Measurements from ENCODE around the gene MAT2A.

Gene MAT2A

DNA sequence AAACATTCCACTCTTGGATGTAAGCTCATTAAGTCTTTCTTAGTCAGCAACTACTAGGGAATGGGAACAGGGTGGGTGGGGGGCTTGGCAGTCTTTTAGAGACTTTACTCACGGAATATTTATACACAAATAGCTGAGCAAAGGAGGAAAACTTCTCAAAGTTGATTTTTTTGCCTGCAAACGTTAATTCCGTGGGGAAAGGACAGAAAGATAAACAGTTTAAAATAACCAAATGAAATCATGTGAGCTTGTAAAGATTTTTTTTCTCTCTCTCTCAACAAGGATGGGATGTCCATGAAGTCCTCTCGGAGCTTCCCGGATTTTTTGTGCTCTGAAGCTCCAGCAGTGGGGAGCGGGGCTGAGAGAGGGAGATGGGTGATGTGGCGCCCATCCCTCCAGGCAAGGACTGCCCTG, 32.2 kb upstream of the MAT2A start:
- Histone ChIP-seq H3K27ac (ENCODE audit: low read length) (no peak overlapping the region), H3K36me3 (ENCODE audit: control insufficient read depth, low read depth, low read length) (no peaks in the 10 kb centered on the region), H3K9me3 (ENCODE audit: control insufficient read depth, low read depth, low read length) (no peaks in the 10 kb centered on the region), H3K4me1 (ENCODE audit: control insufficient read depth, low read depth, low read length) (no peaks in the 10 kb centered on the region), H3K9ac (ENCODE audit: low read length) (no peak overlapping the region), H3K4me3 (ENCODE audit: low read length) (no peak overlapping the region), H3K27me3 (ENCODE audit: control insufficient read depth, insufficient read depth, low read length) (no peaks in the 10 kb centered on the region)

- Histone ChIP-seq H3K4me3 (ENCODE audit: low read length) (no peak overlapping the region), H3K27ac (ENCODE audit: low read length) (no peak overlapping the region), H3K9me3 (ENCODE audit: control insufficient read depth, low read depth, low read length) (no peaks in the 10 kb centered on the region), H3K9ac (ENCODE audit: low read length) (no peak overlapping the region), H3K4me1 (ENCODE audit: control insufficient read depth, low read depth, low read length) (no peaks in the 10 kb centered on the region), H3K36me3 (ENCODE audit: control insufficient read depth, low read depth, low read length) (no peaks in the 10 kb centered on the region), H3K27me3 (ENCODE audit: control insufficient read depth, insufficient read depth, low read length) (no peaks in the 10 kb centered on the region)
These were observed 27.8 kb upstream of the MAT2A start for GRCh38 chr2:85511008-85511811.

DNA sequence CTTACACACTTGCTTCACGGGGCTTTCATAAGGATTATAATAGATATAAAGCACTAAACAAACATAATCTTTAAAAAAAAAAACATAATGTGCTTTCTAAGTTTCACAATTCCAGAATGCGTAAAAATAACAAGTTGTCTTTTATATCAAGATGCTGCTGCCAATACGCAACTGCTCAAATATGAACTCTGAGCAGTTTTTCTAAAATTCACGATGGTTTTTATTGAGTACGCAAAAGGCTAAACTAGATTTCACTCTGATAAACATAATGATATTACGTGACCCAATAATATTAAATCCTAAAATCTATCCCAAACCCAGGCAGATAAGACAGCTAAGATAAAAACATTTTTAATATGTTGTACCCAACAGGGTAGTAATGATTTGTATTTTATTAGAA, 24.6 kb upstream of the MAT2A start:
- no peaks in the 10 kb centered on the region for H3K36me3 ChIP-seq (ENCODE audit: control insufficient read depth, low read depth, low read length)

DNA sequence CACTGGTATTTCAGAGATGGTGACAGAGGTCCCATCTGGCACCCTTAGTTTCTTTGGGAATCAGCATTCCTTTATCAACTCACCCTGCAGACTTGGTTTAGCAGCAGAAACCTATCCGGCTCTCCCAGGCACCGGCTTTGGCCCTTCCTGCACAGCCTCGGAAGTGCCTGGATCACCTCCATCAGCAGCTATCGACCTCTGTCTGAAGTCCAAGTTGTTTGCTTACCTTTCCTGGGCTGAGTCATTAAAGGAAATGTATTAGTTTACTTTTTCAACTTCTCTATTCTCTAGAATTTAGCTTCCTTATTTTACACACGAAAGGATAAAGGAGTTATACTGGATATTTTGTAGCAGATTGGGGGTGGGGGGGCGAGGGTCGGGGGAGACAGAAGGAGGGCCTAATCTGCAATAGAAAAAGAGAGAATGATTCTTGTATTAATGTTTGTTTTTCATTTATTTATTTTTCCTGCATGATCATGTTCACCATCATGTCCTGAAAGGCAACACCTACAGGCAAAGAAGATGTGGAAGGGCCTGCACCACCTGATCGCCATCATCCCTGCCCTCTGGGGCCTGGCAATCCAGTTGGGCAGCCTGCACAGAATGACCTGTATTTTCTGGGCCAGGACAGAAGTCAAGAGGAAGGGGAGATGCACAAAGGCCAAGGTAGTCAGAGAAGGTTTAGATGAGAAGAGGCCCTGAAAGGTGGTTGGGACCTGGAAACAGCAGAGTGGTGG, 22.1 kb upstream of the MAT2A start:
- no peak overlapping the region for H3K9ac ChIP-seq (ENCODE audit: low read length)
- no peak overlapping the region for H3K27ac ChIP-seq (ENCODE audit: low read length)
- no peaks in the 10 kb centered on the region for H3K36me3 ChIP-seq (ENCODE audit: control insufficient read depth, low read depth, low read length)
- no peak overlapping the region for H3K4me3 ChIP-seq (ENCODE audit: low read length)
- no peaks in the 10 kb centered on the region for H3K4me1 ChIP-seq (ENCODE audit: control insufficient read depth, low read depth, low read length)
- no peaks in the 10 kb centered on the region for H3K27me3 ChIP-seq (ENCODE audit: control insufficient read depth, insufficient read depth, low read length)
- no peaks in the 10 kb centered on the region for H3K9me3 ChIP-seq (ENCODE audit: control insufficient read depth, low read depth, low read length)

More for the DNA sequence above, 24.6 kb upstream of the MAT2A start:
- no peak overlapping the region for H3K9ac ChIP-seq (ENCODE audit: low read length)
- H3K27ac ChIP-seq (ENCODE audit: low read length) = no peak overlapping the region
- no peaks in the 10 kb centered on the region for H3K9me3 ChIP-seq (ENCODE audit: control insufficient read depth, low read depth, low read length)
- H3K4me3 ChIP-seq (ENCODE audit: low read length) = no peak overlapping the region
- H3K27me3 ChIP-seq (ENCODE audit: control insufficient read depth, insufficient read depth, low read length) = no peaks in the 10 kb centered on the region
- no peaks in the 10 kb centered on the region for H3K4me1 ChIP-seq (ENCODE audit: control insufficient read depth, low read depth, low read length)

GRCh38 chr2:85522090-85522647, 16.8 kb upstream of the MAT2A start:
- H3K9me3 ChIP-seq (ENCODE audit: control insufficient read depth, low read depth, low read length) = no peaks in the 10 kb centered on the region
- no peaks in the 10 kb centered on the region for H3K27me3 ChIP-seq (ENCODE audit: control insufficient read depth, insufficient read depth, low read length)
- H3K36me3 ChIP-seq (ENCODE audit: control insufficient read depth, low read depth, low read length) = no peaks in the 10 kb centered on the region
- H3K27ac ChIP-seq (ENCODE audit: low read length) = no peak overlapping the region
- no peak overlapping the region for H3K4me3 ChIP-seq (ENCODE audit: low read length)
- H3K4me1 ChIP-seq (ENCODE audit: control insufficient read depth, low read depth, low read length) = peaks cover 3% of the 10 kb centered on the region
- no peak overlapping the region for H3K9ac ChIP-seq (ENCODE audit: low read length)

GRCh38 chr2:85523062-85523902, 15.7 kb upstream of the MAT2A start:
- H3K36me3 ChIP-seq (ENCODE audit: control insufficient read depth, low read depth, low read length) = no peaks in the 10 kb centered on the region
- H3K9me3 ChIP-seq (ENCODE audit: control insufficient read depth, low read depth, low read length) = no peaks in the 10 kb centered on the region
- H3K4me1 ChIP-seq (ENCODE audit: control insufficient read depth, low read depth, low read length) = peaks cover 3% of the 10 kb centered on the region
- H3K9ac ChIP-seq (ENCODE audit: low read length) = no peak overlapping the region
- H3K4me3 ChIP-seq (ENCODE audit: low read length) = no peak overlapping the region
- no peaks in the 10 kb centered on the region for H3K27me3 ChIP-seq (ENCODE audit: control insufficient read depth, insufficient read depth, low read length)
- no peak overlapping the region for H3K27ac ChIP-seq (ENCODE audit: low read length)

DNA sequence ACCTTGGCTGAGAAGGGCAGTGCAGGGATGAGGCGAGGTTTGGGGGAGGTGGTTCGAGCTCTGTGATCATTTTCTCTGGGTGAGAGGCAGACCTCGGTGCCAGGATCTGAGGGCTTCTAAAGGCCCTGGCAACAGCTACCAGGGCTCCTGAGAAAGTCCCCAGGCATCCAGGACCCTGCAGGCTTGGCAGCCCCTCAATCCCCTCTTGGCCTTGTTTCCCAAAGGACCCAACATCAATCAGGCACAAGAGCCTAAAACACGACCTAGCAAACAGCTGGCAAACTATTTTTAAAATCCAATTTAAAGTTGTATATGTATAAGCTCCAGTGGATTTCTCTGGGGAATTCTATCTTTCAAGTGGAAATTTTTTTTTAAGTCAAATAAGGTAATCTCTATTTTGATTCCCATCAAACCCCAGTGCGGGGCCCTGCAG, 15.0 kb upstream of the MAT2A start:
- Histone ChIP-seq H3K9me3 (ENCODE audit: control insufficient read depth, low read depth, low read length) (no peaks in the 10 kb centered on the region), H3K27me3 (ENCODE audit: control insufficient read depth, insufficient read depth, low read length) (no peaks in the 10 kb centered on the region), H3K9ac (ENCODE audit: low read length) (no peak overlapping the region), H3K27ac (ENCODE audit: low read length) (no peak overlapping the region), H3K4me3 (ENCODE audit: low read length) (no peak overlapping the region), H3K36me3 (ENCODE audit: control insufficient read depth, low read depth, low read length) (no peaks in the 10 kb centered on the region), H3K4me1 (ENCODE audit: control insufficient read depth, low read depth, low read length) (peaks cover 3% of the 10 kb centered on the region)

GRCh38 chr2:85524336-85524908, 14.5 kb upstream of the MAT2A start:
- Histone ChIP-seq H3K27ac (ENCODE audit: low read length) (no peak overlapping the region), H3K4me1 (ENCODE audit: control insufficient read depth, low read depth, low read length) (peaks cover 3% of the 10 kb centered on the region), H3K27me3 (ENCODE audit: control insufficient read depth, insufficient read depth, low read length) (no peaks in the 10 kb centered on the region), H3K9me3 (ENCODE audit: control insufficient read depth, low read depth, low read length) (no peaks in the 10 kb centered on the region), H3K36me3 (ENCODE audit: control insufficient read depth, low read depth, low read length) (no peaks in the 10 kb centered on the region), H3K4me3 (ENCODE audit: low read length) (no peak overlapping the region), H3K9ac (ENCODE audit: low read length) (no peak overlapping the region)

DNA sequence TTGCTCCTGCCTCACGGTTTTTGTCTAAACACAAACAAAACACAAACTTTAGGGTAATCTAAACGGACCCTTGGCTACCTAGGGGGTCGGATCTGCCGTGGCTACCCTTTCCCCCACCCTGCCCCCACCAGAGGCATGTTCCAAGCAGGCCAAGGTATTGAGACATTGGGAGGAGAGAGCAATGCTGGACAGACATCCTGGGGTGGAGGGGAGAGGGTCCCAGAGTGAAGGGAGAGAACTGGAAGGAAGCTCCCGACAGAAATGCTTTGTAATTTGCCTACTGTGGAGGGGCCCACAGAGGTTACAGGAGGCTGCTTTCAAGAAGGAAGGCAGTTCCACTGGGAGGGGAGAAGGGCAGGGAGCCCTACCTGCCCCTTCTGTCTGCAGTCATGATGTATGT, 13.9 kb upstream of the MAT2A start:
- Histone ChIP-seq H3K4me1 (ENCODE audit: control insufficient read depth, low read depth, low read length) (peaks cover 3% of the 10 kb centered on the region), H3K9ac (ENCODE audit: low read length) (no peak overlapping the region), H3K27me3 (ENCODE audit: control insufficient read depth, insufficient read depth, low read length) (no peaks in the 10 kb centered on the region), H3K27ac (ENCODE audit: low read length) (no peak overlapping the region), H3K36me3 (ENCODE audit: control insufficient read depth, low read depth, low read length) (no peaks in the 10 kb centered on the region), H3K9me3 (ENCODE audit: control insufficient read depth, low read depth, low read length) (no peaks in the 10 kb centered on the region), H3K4me3 (ENCODE audit: low read length) (no peak overlapping the region)

DNA sequence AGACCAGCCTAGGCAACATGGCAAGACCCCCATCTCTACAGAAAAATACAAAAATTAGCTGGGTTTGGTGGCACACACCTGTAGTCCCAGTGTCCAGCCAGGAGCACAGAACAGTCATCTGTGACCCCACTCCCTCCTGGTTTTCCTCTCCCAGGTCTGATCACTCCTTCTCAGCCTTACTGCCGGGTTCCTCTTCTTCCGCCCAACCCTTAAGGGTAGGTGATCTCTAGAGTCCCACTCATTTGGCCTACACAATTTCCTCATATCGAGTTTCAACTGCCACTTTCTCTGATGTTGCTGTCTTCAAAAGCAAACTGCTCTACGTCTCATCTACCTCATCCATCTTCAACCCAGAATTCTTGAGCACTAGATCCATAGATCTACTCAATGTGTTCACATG, 13.4 kb upstream of the MAT2A start:
- H3K9me3 ChIP-seq (ENCODE audit: control insufficient read depth, low read depth, low read length) = no peaks in the 10 kb centered on the region

DNA sequence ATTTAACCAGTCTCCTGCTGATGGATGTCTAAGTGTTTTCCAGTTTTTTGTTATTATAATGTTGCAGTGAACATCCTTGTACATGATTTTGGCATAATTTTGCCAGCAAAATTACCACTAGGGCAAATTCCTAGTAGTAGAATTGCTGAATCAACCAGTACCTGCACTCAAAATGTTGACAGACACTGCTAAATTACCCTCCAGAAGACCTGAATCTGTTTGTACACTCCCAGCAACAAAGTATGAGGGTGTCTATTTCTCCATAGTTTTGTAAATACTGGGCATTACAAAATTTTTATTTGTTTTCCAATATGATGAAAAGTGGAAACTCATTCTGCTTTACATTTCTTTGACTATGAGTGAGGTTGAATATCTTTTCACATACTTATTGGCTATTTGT, 11.2 kb upstream of the MAT2A start:
- Histone ChIP-seq H3K27ac (ENCODE audit: low read length) (no peak overlapping the region), H3K4me3 (ENCODE audit: low read length) (no peak overlapping the region), H3K36me3 (ENCODE audit: control insufficient read depth, low read depth, low read length) (no peaks in the 10 kb centered on the region), H3K27me3 (ENCODE audit: control insufficient read depth, insufficient read depth, low read length) (no peaks in the 10 kb centered on the region), H3K9me3 (ENCODE audit: control insufficient read depth, low read depth, low read length) (no peaks in the 10 kb centered on the region), H3K4me1 (ENCODE audit: control insufficient read depth, low read depth, low read length) (peaks cover 3% of the 10 kb centered on the region), H3K9ac (ENCODE audit: low read length) (no peak overlapping the region)

More for the DNA sequence above, 13.4 kb upstream of the MAT2A start:
- Histone ChIP-seq H3K9ac (ENCODE audit: low read length) (no peak overlapping the region), H3K27me3 (ENCODE audit: control insufficient read depth, insufficient read depth, low read length) (no peaks in the 10 kb centered on the region), H3K36me3 (ENCODE audit: control insufficient read depth, low read depth, low read length) (no peaks in the 10 kb centered on the region), H3K4me3 (ENCODE audit: low read length) (no peak overlapping the region), H3K4me1 (ENCODE audit: control insufficient read depth, low read depth, low read length) (peaks cover 3% of the 10 kb centered on the region), H3K27ac (ENCODE audit: low read length) (no peak overlapping the region)
